A673 (cell line): ENCODE measurements around the gene TAF4. TPM values are rescaled to one million over a fixed set of nuclear protein-coding genes. Genes with fewer than 3 reads are reported as not detected.

Experiments used
- BruUV-seq: library from RNA; stranded (reverse); fragments of 400-500 nt; replicated peaks from 2 replicates; lab custom pipeline; 2021; lab: Mats Ljungman, UMichigan
- CTCF ChIA-PET: fragments of 300-600 bp; sonication (Branson Sonifier 250); formaldehyde crosslinking; loops from one replicate; lab custom pipeline; 2022; ENCODE audit warnings: antibody characterized with exemption; lab: Charles Lee
- POLR2A ChIA-PET: fragments of 300-600 bp; sonication (Branson Sonifier 250); formaldehyde crosslinking; loops from one replicate; lab custom pipeline; 2022; ENCODE audit warnings: antibody characterized with exemption; ENCODE audit not compliant: low non-redundant PET; lab: Charles Lee
- DNase-seq: peaks from one replicate; pipeline ENCODE4 v3.0.0-alpha.2; 2015; ENCODE audit warnings: low spot score
- H3K27ac ChIP-seq: fragments of 200-600 bp; sonication (generic); 2 replicates; pipeline ENCODE4 v1.5.1; 2016; ENCODE audit warnings: mixed run types, low read depth, mild to moderate bottlenecking, mixed read lengths, antibody characterized with exemption, low read length; ENCODE audit not compliant: poor library complexity, severe bottlenecking
- H3K27me3 ChIP-seq: fragments of 200-600 bp; sonication (generic); replicated peaks from 2 replicates; pipeline ENCODE4 v1.6.1; 2017; ENCODE audit warnings: mixed run types, low read depth, mild to moderate bottlenecking, mixed read lengths, antibody characterized with exemption, low read length; ENCODE audit not compliant: insufficient read depth, poor library complexity
- H3K36me3 ChIP-seq: fragments of 200-600 bp; sonication (generic); 2 replicates; pipeline ENCODE4 v1.6.1; 2016; ENCODE audit warnings: mixed run types, mild to moderate bottlenecking, mixed read lengths, antibody characterized with exemption, low read length; ENCODE audit not compliant: insufficient read depth, poor library complexity, severe bottlenecking
- H3K4me1 ChIP-seq: fragments of 200-600 bp; sonication (generic); 2 replicates; pipeline ENCODE4 v1.6.1; 2017; ENCODE audit warnings: mixed run types, mild to moderate bottlenecking, mixed read lengths, antibody characterized with exemption, low read length; ENCODE audit not compliant: insufficient read depth, poor library complexity, severe bottlenecking
- H3K4me3 ChIP-seq: fragments of 200-600 bp; sonication (generic); 2 replicates; pipeline ENCODE4 v1.5.1; 2016; ENCODE audit warnings: low read depth, mixed run types, mild to moderate bottlenecking, mixed read lengths, low read length; ENCODE audit not compliant: poor library complexity, severe bottlenecking
- H3K9me3 ChIP-seq: fragments of 200-600 bp; sonication (generic); 2 replicates; pipeline ENCODE4 v1.6.1; 2016; ENCODE audit warnings: mixed run types, low read depth, mild to moderate bottlenecking, mixed read lengths, antibody characterized with exemption, low read length; ENCODE audit not compliant: poor library complexity, severe bottlenecking
- EZH2 ChIP-seq: fragments of 200-600 bp; sonication (generic); IDR thresholded peaks from 2 replicates; pipeline ENCODE4 v1.6.1; 2017; ENCODE audit warnings: borderline replicate concordance, low read depth, mild to moderate bottlenecking, mixed read lengths, antibody characterized with exemption, low read length; ENCODE audit not compliant: poor library complexity, severe bottlenecking
- intact Hi-C: fragments of 100-400 bp; cut with micrococcal nuclease; formaldehyde crosslinking; loops from one replicate; pipeline ENCODE4 v1.10.0; 2022; ENCODE audit not compliant: unreplicated experiment
- total RNA-seq: library from RNA; stranded (reverse); gene quantifications from 2 replicates; pipeline ENCODE4 v1.2.3, GENCODE V29; 2021
- TF ChIP-seq, protein P1 (sequence below): fragments of 300-800, 200-600 bp; sonication (generic); conservative IDR thresholded peaks from 2 replicates; pipeline ENCODE4 v1.5.1; 2017; ENCODE audit warnings: low read depth, mild to moderate bottlenecking, antibody characterized with exemption, low read length, moderate library complexity, mixed read lengths

TAF4 gene
- total RNA-seq, 1 experiment from 2014 or later: 37.0 TPM

DNA sequence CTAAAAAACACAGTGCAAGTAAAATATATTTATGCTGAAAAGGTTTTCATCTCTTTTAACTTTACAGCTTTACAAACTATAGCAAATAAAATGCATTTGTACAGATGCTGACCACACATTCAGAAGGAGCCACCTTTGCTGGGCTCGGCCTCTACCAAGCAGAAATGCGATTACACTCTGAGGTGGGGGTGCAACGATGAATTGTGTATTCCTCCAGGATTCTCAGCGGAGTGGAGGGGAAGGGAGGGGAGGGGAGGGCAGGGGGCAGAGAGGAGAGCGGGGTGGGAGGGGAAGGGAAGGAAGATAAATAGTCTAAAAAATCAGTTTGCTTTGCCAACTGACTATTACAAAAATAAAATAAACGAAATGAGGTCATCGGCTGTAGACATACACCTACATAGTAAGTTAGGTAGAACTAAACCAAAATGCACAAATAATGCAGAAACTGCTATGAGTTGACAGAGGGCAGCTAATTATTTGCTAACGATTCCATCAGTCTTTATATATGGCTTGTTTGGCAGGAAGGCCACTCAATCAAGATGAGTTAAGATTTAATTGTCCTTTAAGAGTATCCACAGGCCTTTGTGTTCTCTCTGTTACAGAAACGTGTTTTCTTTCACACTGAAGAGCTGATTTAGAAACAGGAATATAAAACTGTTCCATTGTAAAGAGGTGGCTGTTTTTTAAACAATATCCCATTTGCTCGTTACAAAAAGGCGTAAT, 90.1 kb downstream of the TAF4 start:
- TF ChIP-seq, protein P1, sequence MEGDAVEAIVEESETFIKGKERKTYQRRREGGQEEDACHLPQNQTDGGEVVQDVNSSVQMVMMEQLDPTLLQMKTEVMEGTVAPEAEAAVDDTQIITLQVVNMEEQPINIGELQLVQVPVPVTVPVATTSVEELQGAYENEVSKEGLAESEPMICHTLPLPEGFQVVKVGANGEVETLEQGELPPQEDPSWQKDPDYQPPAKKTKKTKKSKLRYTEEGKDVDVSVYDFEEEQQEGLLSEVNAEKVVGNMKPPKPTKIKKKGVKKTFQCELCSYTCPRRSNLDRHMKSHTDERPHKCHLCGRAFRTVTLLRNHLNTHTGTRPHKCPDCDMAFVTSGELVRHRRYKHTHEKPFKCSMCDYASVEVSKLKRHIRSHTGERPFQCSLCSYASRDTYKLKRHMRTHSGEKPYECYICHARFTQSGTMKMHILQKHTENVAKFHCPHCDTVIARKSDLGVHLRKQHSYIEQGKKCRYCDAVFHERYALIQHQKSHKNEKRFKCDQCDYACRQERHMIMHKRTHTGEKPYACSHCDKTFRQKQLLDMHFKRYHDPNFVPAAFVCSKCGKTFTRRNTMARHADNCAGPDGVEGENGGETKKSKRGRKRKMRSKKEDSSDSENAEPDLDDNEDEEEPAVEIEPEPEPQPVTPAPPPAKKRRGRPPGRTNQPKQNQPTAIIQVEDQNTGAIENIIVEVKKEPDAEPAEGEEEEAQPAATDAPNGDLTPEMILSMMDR: no peak
- no peak for TF ChIP-seq EZH2
- Histone ChIP-seq H3K4me1 (no peaks in the 10 kb centered on the region), H3K27ac (no peak overlapping the region), H3K9me3 (no peaks in the 10 kb centered on the region), H3K36me3 (peaks cover 11% of the 10 kb centered on the region), H3K27me3 (no peaks in the 10 kb centered on the region), H3K4me3 (no peak overlapping the region)
- DNase-seq: no peak
- ChIA-PET CTCF (no interaction called here), POLR2A (no interaction called here)
- no TSS peak for BruUV-seq
- intact Hi-C loops: no loop called here

DNA sequence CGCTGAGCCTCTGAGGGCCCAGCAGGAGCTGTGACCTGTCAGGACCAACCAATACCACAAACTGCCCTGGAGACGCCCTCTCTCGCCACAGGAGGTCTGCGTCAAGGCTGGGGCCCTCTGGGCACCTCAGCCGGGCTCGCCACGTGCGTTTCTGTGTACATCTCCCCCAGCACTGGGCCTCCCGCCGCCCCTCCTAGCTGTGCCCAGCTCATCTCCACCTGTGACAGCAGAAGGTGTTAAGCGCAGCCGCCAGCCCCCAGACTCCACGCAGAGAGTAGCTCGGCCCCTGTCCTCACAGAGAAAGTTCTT, 91.4 kb downstream of the TAF4 start:
- intact Hi-C loops: no loop called here
- no peak overlapping the region for H3K4me3 ChIP-seq
- H3K9me3 ChIP-seq: no peaks in the 10 kb centered on the region
- TF ChIP-seq EZH2: no peak
- TF ChIP-seq, protein P1: no peak
- BruUV-seq: no TSS peak
- no peak overlapping the region for H3K27ac ChIP-seq
- DNase-seq: no peak
- peaks cover 11% of the 10 kb centered on the region for H3K36me3 ChIP-seq
- H3K27me3 ChIP-seq: no peaks in the 10 kb centered on the region
- CTCF ChIA-PET: no interaction called here
- POLR2A ChIA-PET: no interaction called here
- no peaks in the 10 kb centered on the region for H3K4me1 ChIP-seq

DNA sequence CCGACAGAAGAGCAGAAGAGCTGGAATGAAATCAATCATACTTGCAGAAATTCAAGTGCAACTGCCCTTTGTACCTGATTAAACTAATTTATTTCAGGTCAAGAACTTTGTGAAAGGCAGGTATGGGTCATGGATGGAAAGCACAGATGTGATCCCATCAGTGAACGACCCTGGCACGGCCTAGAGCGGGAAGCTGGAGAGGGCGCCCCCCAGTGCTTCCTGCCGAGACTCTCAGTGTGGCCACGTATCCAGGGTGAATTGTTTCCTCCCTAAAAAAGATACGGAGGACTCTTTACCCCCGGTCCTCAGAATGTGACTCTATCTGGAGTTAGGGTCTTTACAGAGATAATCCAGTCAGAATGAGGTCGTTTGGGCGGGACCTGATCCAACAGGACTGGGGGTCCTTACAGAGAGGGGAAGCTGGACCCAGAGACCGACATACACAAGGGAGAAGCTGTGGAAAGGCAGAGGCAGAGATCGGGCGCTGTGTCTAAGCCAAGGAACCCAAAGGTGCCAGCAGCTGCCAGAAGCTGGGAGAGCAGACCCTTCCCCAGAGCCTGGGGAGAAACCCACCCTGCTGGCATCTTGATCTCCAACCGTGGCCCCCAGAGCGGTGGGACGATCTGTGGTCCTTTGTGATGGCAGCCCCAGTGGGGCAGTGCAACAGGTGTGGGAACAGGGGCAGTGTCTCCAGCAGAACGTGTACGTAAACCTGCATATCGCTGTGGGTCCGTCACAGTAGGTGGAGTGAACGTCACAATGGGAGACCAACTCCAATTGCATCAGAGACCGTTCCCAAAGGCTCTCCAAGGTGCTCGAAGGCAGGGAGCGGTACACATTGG, 91.9 kb downstream of the TAF4 start:
- intact Hi-C loops: no loop called here
- Histone ChIP-seq H3K36me3 (peaks cover 11% of the 10 kb centered on the region), H3K27ac (no peak overlapping the region), H3K4me3 (no peak overlapping the region), H3K4me1 (no peaks in the 10 kb centered on the region), H3K9me3 (no peaks in the 10 kb centered on the region), H3K27me3 (no peaks in the 10 kb centered on the region)
- TF ChIP-seq, protein P1: peak; percentile 21; the same call in 1 of the 2 replicates
- TF ChIP-seq EZH2: no peak
- CTCF ChIA-PET: no interaction called here
- BruUV-seq: no TSS peak
- POLR2A ChIA-PET: no interaction called here
- no peak for DNase-seq
